ENCODE data around the gene NAGPA.

DNA sequence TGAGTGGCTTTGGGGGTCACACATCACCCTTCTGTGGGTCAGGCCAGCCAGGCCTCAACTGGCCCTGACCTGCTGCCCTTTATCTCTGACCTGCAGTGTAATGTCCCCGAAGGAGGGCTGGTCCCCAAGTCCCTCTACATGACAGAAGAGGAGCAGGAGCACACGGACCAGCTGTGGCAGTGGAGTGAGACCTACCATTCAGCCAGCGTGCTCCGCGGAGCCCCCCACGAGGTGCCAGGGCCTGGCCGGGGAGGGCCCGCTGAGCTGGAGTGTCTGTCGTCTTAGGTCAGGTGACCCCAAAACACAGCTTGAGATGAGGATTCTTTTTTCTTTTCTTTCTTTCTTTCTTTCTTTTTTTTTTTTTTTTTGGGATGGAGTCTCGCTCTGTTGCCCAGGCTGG, 26.5 kb downstream of the NAGPA start:
- TF ChIP-seq, protein P1, sequence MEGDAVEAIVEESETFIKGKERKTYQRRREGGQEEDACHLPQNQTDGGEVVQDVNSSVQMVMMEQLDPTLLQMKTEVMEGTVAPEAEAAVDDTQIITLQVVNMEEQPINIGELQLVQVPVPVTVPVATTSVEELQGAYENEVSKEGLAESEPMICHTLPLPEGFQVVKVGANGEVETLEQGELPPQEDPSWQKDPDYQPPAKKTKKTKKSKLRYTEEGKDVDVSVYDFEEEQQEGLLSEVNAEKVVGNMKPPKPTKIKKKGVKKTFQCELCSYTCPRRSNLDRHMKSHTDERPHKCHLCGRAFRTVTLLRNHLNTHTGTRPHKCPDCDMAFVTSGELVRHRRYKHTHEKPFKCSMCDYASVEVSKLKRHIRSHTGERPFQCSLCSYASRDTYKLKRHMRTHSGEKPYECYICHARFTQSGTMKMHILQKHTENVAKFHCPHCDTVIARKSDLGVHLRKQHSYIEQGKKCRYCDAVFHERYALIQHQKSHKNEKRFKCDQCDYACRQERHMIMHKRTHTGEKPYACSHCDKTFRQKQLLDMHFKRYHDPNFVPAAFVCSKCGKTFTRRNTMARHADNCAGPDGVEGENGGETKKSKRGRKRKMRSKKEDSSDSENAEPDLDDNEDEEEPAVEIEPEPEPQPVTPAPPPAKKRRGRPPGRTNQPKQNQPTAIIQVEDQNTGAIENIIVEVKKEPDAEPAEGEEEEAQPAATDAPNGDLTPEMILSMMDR (IDR thresholded peaks at IDR 0.05; ENCODE audit: insufficient read depth, low read length) = no peak
- TF ChIP-seq POLR2AphosphoS5 (IDR thresholded peaks at IDR 0.05; ENCODE audit: low read depth) (no peak), GABPA (IDR thresholded peaks at IDR 0.05; ENCODE audit: low read depth) (no peak)
